ENCODE results near the gene MUTYH.
A peak's percentile ranks its signal among the peaks of the same experiment; 100 is the strongest.

The MUTYH gene

GRCh38 chr1:45322486-45323040 lies 17.7 kb downstream of the MUTYH start:
- peaks cover 12% of the 10 kb centered on the region for H3K4me1 Mint-ChIP-seq
- H3K36me3 Mint-ChIP-seq = no peaks in the 10 kb centered on the region
- no peaks in the 10 kb centered on the region for H3K9me3 Mint-ChIP-seq
- CTCF ChIA-PET = no interaction called here
- H3K4me3 Mint-ChIP-seq = no peak overlapping the region
- no peak overlapping the region for H3K27ac Mint-ChIP-seq
- no peak for DNase-seq
- H3K27me3 Mint-ChIP-seq = peaks cover 12% of the 10 kb centered on the region

GRCh38 chr1:45321444-45321843 lies 18.8 kb downstream of the MUTYH start:
- Mint-ChIP-seq H3K36me3 (no peaks in the 10 kb centered on the region), H3K27ac (no peak overlapping the region), H3K4me3 (no peak overlapping the region), H3K4me1 (peaks cover 6% of the 10 kb centered on the region), H3K9me3 (no peaks in the 10 kb centered on the region), H3K27me3 (peaks cover 8% of the 10 kb centered on the region)
- no peak for DNase-seq
- CTCF ChIA-PET = interaction anchor here (1.1 kb wide), 1 partner anchor 302 kb away, joined by 3 read pairs; no protein-coding TSS in a partner anchor

GRCh38 chr1:45319761-45320160 lies 20.5 kb downstream of the MUTYH start:
- no peak overlapping the region for H3K4me3 Mint-ChIP-seq
- no peaks in the 10 kb centered on the region for H3K4me1 Mint-ChIP-seq
- DNase-seq = no peak
- no peak overlapping the region for H3K27ac Mint-ChIP-seq
- no peaks in the 10 kb centered on the region for H3K27me3 Mint-ChIP-seq
- no peaks in the 10 kb centered on the region for H3K9me3 Mint-ChIP-seq
- no peaks in the 10 kb centered on the region for H3K36me3 Mint-ChIP-seq
- CTCF ChIA-PET = no interaction called here

- Mint-ChIP-seq H3K4me3 (no peak overlapping the region), H3K27ac (no peak overlapping the region), H3K27me3 (no peaks in the 10 kb centered on the region), H3K9me3 (no peaks in the 10 kb centered on the region), H3K36me3 (no peaks in the 10 kb centered on the region), H3K4me1 (no peaks in the 10 kb centered on the region)
- CTCF ChIA-PET = no interaction called here
- DNase-seq = no peak
These were observed 23.1 kb downstream of the MUTYH start for GRCh38 chr1:45317166-45317565.

- Mint-ChIP-seq H3K36me3 (no peaks in the 10 kb centered on the region), H3K4me3 (no peak overlapping the region), H3K9me3 (no peaks in the 10 kb centered on the region), H3K27ac (no peak overlapping the region), H3K4me1 (no peaks in the 10 kb centered on the region), H3K27me3 (no peaks in the 10 kb centered on the region)
- CTCF ChIA-PET = interaction anchor here (0.6 to 0.9 kb wide), 2 partner anchors 11 to 12 kb away, joined by 4 read pairs; no protein-coding TSS in a partner anchor
- no peak for DNase-seq
These were observed 26.0 kb downstream of the MUTYH start for GRCh38 chr1:45314266-45314665.

- Mint-ChIP-seq H3K27me3 (no peaks in the 10 kb centered on the region), H3K27ac (no peak overlapping the region), H3K4me3 (no peak overlapping the region), H3K4me1 (peaks cover 40% of the 10 kb centered on the region), H3K36me3 (no peaks in the 10 kb centered on the region), H3K9me3 (no peaks in the 10 kb centered on the region)
- DNase-seq = no peak
- CTCF ChIA-PET = interaction anchor here (1.2 to 16.4 kb wide), 3 partner anchors 33 to 292 kb away, joined by 4 to 386 read pairs (median 6); partner anchors contain the start of genes HECTD3, MUTYH, TOE1 and UROD
These were observed 33.3 kb downstream of the MUTYH start for GRCh38 chr1:45306905-45307304.

GRCh38 chr1:45306319-45306718 lies 33.9 kb downstream of the MUTYH start:
- H3K4me3 Mint-ChIP-seq = no peak overlapping the region
- H3K27me3 Mint-ChIP-seq = no peaks in the 10 kb centered on the region
- peaks cover 44% of the 10 kb centered on the region for H3K4me1 Mint-ChIP-seq
- peak; percentile 29 for DNase-seq
- H3K36me3 Mint-ChIP-seq = no peaks in the 10 kb centered on the region
- H3K9me3 Mint-ChIP-seq = no peaks in the 10 kb centered on the region
- H3K27ac Mint-ChIP-seq = peak overlapping the region; percentile 29
- CTCF ChIA-PET = interaction anchor here (1.2 to 16.4 kb wide), 4 partner anchors 33 to 521 kb away, joined by 4 to 386 read pairs (median 5); partner anchors contain the start of genes HECTD3, MUTYH, TOE1 and UROD

GRCh38 chr1:45305231-45305630 lies 35.0 kb downstream of the MUTYH start:
- CTCF ChIA-PET = interaction anchor here (1.4 to 16.4 kb wide), 3 partner anchors 188 to 520 kb away, joined by 4 to 386 read pairs (median 8); partner anchors contain the start of genes HECTD3 and UROD
- Mint-ChIP-seq H3K4me1 (peaks cover 47% of the 10 kb centered on the region), H3K4me3 (peak overlapping the region; percentile 61), H3K27ac (peak overlapping the region; percentile 83), H3K27me3 (no peaks in the 10 kb centered on the region), H3K9me3 (no peaks in the 10 kb centered on the region), H3K36me3 (no peaks in the 10 kb centered on the region)
- no peak for DNase-seq

GRCh38 chr1:45304311-45305081 lies 35.7 kb downstream of the MUTYH start:
- no peaks in the 10 kb centered on the region for H3K9me3 Mint-ChIP-seq
- peak overlapping the region; percentile 88 for H3K4me3 Mint-ChIP-seq
- H3K4me1 Mint-ChIP-seq = peaks cover 47% of the 10 kb centered on the region
- no peaks in the 10 kb centered on the region for H3K27me3 Mint-ChIP-seq
- H3K36me3 Mint-ChIP-seq = no peaks in the 10 kb centered on the region
- H3K27ac Mint-ChIP-seq = peak overlapping the region; percentile 93
- CTCF ChIA-PET = interaction anchor here (1.1 to 16.4 kb wide), 4 partner anchors 23 to 519 kb away, joined by 4 to 386 read pairs (median 6); partner anchors contain the start of genes HECTD3, HPDL and UROD
- no peak for DNase-seq

GRCh38 chr1:45303520-45304310 lies 36.5 kb downstream of the MUTYH start:
- peak overlapping the region; percentile 88 for H3K4me3 Mint-ChIP-seq
- CTCF ChIA-PET = interaction anchor here (0.6 to 16.4 kb wide), 9 partner anchors 17 to 519 kb away, joined by 3 to 386 read pairs (median 4); partner anchors contain the start of genes HECTD3, HPDL, MUTYH and TOE1
- peak; percentile 99 for DNase-seq
- no peaks in the 10 kb centered on the region for H3K36me3 Mint-ChIP-seq
- H3K27me3 Mint-ChIP-seq = no peaks in the 10 kb centered on the region
- peaks cover 47% of the 10 kb centered on the region for H3K4me1 Mint-ChIP-seq
- peak overlapping the region; percentile 93 for H3K27ac Mint-ChIP-seq
- no peaks in the 10 kb centered on the region for H3K9me3 Mint-ChIP-seq

- H3K27ac Mint-ChIP-seq = no peak overlapping the region
- no peaks in the 10 kb centered on the region for H3K27me3 Mint-ChIP-seq
- CTCF ChIA-PET = interaction anchor here (0.6 to 16.4 kb wide), 13 partner anchors 9 to 573 kb away, joined by 3 to 386 read pairs (median 3); partner anchors contain the start of genes HECTD3, MUTYH, TOE1 and UROD
- no peak for DNase-seq
- H3K4me1 Mint-ChIP-seq = peaks cover 47% of the 10 kb centered on the region
- no peaks in the 10 kb centered on the region for H3K9me3 Mint-ChIP-seq
- peak overlapping the region; percentile 88 for H3K4me3 Mint-ChIP-seq
- no peaks in the 10 kb centered on the region for H3K36me3 Mint-ChIP-seq
These were observed 37.6 kb downstream of the MUTYH start for GRCh38 chr1:45302505-45303150.

GRCh38 chr1:45300669-45300997 lies 39.6 kb downstream of the MUTYH start:
- no peak for DNase-seq
- Mint-ChIP-seq H3K4me1 (peaks cover 33% of the 10 kb centered on the region), H3K9me3 (no peaks in the 10 kb centered on the region), H3K36me3 (no peaks in the 10 kb centered on the region), H3K27ac (no peak overlapping the region), H3K27me3 (no peaks in the 10 kb centered on the region), H3K4me3 (no peak overlapping the region)
- CTCF ChIA-PET = interaction anchor here (0.8 to 16.4 kb wide), 10 partner anchors 7 to 583 kb away, joined by 3 to 386 read pairs (median 5); partner anchors contain the start of genes BEST4, HECTD3, MUTYH and TOE1

GRCh38 chr1:45299981-45300668 lies 40.1 kb downstream of the MUTYH start:
- H3K36me3 Mint-ChIP-seq = no peaks in the 10 kb centered on the region
- H3K27me3 Mint-ChIP-seq = no peaks in the 10 kb centered on the region
- H3K4me3 Mint-ChIP-seq = no peak overlapping the region
- peak; percentile 46 for DNase-seq
- no peaks in the 10 kb centered on the region for H3K9me3 Mint-ChIP-seq
- H3K4me1 Mint-ChIP-seq = peaks cover 28% of the 10 kb centered on the region
- CTCF ChIA-PET = interaction anchor here (0.8 to 16.4 kb wide), 13 partner anchors 18 to 583 kb away, joined by 3 to 386 read pairs (median 4); partner anchors contain the start of genes BEST4, HECTD3, MUTYH and TOE1
- H3K27ac Mint-ChIP-seq = no peak overlapping the region
